Activated CD8-positive, alpha-beta memory T cell treated with anti-CD3 and anti-CD28 coated beads for 1 hour (primary cell): ENCODE measurements around the gene PITX3.
"Not testable (repeated sequence)": the region's sequence is repeated elsewhere in the genome, so short reads cannot be mapped to it uniquely, and the experiment has no call there.

Experiments used
- DNase-seq, 2 donors: peaks; one replicate each; pipeline ENCODE4 v3.0.0-alpha.2; 2020; ENCODE audit warnings: low read depth in 1 of 2; ENCODE audit errors: extremely low read depth in 1 of 2

The PITX3 gene

DNA sequence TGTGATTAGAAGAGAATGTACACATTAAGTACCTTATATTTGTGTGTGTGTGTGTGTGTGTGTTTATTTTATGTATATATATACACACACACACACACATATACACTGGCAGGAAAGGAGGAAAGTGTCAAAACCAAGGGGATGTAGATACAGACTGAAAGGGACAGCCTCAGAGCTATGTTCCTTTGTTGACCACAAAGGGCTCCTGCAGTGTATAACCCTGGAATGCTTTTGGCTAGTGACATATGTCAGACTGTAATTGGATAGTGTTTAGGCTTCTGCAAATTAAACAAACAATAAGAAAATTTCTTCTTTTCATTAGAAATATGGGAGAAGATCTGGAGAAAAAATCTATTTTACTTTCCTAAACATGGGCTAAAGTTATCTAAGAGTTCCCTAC, 19.9 kb upstream of the PITX3 start:
- no peak for DNase-seq

DNA sequence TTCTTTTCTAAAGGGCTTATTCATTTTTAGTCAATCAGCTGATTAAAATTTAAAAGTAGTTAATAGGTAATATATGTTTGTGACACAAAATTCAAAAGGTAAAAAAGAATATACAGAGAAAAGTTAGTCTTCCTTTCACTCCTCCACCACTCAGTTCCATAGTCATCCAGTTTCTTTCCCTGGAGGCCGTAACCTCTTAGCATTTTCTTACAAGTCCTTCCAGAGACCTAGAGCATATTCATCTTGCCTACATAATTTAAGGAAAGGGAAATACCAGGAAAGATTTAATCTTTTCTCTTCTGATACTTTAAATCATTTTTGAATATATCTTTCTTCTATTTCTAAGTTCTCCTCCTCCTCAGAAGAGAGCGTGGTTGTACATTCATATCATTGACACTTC, 14.1 kb upstream of the PITX3 start:
- DNase-seq: no peak

DNA sequence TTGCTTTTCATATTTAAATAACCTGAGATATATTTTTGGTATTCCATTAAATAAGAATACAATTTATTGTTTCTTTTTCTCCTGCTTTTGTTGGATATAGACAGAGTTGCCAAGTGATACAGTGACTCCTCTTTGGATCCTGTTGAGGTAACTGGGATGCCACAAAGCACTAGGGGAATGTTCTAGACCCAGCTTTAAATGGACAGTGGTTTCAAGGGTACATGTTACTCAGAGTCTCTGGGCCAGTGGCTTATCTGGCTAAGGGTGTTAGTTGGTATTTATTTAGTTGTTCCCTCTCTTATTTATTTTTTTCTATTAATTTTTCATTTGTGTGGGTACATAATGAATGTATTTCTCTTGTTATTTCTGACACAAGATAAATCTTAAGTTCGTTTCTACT, 13.1 kb upstream of the PITX3 start:
- DNase-seq: no peak

DNA sequence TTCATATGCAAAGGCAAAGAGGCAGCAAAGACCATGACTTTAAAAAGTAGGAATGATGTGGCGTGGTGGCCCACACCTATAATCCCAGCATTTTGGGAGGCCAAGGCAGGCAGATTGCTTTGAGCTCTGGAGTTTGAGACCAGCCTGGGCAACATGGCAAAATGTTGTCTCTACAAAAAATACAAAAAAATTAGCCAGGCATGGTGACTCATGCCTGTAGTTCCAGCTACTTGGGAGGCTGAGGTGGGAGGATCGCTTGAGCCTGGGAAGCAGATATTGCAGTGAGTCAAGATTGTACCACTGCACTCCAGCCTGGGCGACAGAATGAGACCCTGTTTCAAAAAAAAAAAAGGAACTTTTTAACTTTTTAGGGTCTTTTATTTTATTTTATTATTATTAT, 11.2 kb upstream of the PITX3 start:
- not testable (repeated sequence) for DNase-seq

DNA sequence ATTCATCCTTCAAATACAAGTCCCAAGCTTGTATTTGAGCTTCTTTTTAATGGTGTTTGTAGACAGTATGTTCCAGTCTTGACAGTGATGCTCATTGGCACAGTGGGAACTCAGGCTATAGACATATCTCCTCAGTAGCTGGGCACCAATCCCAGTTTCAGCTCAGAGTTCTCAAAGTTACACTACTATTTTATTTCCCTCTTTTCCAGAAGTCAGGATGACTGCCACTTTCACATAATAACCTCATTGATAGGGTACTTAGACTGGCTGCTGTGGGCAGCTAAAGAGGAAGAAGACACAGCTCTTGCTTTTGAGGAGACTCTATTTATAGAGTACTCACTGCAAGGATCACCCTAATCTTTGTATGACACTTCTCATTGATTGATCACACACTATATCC, 6.4 kb upstream of the PITX3 start:
- no peak for DNase-seq

DNA sequence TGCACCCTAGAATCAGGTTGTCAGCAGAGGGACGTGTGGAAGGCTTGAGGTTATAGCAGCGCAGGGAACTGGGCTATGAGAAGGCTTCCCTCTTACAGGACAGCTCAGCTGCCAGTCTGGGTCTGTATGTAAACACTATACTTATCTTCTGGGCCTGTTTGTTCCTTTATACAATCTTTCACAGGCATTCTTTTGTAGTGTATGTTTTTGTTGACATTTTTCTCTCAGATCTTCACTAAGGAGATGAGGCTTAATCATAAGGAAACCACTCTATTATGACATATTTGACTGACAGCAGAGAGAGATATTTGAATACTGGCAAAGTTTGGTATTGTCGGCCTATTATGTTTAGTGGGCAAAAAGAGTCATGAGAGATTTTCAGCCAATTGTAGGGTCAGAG, 4.9 kb upstream of the PITX3 start:
- DNase-seq: no peak

DNA sequence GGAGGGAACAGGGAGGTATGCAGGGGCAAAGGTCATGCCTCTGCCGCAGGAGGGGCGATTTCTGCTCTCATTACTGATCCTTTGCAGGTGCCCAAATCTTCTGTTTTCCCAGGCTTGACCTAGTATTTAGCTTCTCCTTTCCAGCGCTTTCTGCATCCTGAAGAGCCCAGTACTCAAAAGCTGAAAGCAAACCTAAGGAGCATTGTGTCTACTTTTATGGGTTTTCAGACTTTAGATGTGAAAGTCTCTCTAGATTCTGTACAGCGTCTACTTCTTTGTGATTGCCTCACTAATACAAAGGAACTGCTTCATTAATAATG, 4.6 kb upstream of the PITX3 start:
- DNase-seq: no peak

DNA sequence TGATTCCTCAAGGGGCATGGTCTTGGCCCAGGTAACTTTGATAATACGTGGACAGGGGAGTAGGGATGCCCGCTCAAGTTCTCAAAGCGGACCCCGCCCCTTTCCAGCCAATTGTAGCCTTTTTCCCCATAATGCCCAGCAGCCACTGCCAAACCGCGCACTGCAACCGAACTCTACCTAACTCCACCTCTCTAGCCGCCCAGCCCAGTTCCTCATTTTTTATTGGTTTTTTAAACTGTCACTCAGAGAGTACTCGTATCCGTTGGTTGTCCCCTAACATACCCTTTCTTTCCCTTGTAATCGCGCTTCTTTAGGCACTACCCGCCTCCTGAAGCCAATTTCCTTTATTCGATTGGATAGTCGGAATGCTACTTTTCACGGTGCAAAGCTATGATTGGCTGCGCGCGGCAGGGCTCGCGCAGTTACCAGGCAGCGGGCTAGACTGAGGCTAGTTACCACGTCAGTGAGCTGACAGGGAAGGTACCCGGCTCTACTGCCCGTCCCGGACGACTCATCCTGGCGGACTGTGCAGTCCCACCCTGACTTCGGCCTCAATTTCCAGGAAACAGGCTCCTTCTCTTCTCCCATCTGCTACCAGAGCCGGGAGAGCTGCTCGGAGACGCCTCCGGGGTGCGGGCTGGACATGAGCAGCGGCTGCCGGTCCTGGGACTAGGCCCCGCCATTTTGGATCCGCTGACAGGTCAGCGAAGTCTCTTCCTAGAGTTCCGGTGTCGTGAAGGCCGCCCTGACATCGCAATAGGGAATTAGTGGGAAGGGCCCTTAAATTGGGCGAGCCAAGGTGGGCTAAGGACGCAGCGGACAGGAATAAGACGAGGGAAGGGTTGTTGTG, 4.0 kb upstream of the PITX3 start, which contains the start of gene GBF1:
TSS of gene GBF1 (plus strand) at position 451 of the 850 bp plus-strand sequence. CDS start 13,407 bp downstream, outside the sequence.
- DNase-seq: peak; percentile 65 to 73

DNA sequence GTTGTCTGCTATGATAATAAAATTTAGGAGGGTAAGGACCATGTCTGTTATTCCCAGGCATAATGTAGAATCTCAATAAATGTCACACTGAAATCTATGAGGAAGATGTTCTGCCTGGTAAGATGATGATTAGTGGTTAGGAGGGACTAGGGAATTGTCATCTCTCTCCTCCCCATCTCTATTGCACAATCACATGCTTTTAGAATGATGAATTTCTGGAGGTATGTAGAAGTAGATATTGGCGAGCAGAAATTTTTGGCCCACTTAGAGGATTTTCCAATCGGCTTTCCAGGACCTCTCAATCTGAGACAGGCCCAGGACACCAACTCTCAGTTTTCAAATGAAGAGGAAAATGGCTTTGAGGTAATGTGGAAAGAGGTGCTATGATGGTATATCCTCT, 2.0 kb upstream of the PITX3 start:
- DNase-seq: no peak

DNA sequence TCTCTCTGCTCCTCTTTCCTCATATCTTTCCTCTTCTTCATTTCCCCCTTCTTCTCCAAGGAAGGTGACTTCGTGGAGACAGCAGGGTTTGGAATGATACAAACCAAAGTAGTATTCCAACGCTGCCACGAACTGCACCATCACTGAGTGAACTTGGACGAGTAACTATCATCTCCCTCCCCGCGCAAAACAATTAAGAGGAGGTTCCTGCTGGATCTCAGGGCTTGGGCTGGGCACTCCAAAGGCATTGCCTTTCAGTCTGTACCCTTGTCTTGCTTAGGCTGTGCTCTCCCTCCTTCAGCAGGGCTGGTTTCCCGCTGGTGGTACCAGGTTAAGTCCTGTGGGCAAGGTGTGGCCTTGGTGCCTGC, 790 bp upstream of the PITX3 start:
- no peak for DNase-seq

DNA sequence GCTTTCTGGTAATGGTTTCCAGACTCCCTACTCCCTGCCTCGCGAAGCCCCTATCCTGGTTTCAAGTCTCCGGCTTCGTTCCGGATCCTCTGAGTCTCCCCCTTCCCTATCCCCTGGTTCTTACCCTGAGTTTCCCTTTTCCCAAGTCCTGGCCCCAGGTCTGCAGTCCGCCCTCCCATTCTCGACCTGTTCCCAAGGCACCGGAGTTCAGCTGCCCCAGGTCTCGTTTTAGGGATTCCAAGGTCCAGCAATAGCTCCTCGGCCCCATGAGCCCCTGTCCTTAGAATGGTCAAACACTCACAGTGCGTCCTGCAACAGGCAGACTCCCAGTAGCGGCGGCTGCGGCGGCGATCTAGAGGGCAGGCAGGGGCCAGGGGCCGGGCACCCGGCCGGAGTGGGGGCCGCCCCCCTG, 274 bp downstream of the PITX3 start:
- no peak for DNase-seq

DNA sequence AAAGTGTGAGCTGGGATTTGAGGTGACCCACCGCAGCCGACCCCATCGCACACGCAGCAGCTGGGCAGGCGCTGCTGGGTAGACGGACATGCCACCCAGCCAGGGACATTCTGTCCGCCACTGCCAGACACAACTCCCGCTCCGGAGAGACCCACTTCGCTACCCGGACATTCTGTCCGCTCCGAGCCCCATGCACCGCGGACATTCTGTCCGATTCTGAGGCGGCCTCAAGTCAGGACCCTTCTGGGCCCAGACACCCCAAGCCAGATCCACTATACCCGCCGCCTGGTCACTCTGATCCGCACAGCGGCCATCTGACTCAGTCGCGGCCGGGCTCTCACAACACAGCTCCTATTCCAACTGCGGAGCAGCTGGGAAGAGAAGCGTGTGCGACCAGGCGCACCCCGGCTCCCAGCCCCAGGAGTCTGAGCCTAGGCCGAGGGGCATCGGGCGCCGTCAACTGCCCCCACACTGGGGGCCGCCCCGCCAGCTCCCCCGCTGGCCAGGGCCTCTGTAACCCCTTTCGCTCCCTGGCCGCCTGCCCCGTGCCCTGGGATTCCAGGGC, 763 bp downstream of the PITX3 start:
- no peak for DNase-seq

DNA sequence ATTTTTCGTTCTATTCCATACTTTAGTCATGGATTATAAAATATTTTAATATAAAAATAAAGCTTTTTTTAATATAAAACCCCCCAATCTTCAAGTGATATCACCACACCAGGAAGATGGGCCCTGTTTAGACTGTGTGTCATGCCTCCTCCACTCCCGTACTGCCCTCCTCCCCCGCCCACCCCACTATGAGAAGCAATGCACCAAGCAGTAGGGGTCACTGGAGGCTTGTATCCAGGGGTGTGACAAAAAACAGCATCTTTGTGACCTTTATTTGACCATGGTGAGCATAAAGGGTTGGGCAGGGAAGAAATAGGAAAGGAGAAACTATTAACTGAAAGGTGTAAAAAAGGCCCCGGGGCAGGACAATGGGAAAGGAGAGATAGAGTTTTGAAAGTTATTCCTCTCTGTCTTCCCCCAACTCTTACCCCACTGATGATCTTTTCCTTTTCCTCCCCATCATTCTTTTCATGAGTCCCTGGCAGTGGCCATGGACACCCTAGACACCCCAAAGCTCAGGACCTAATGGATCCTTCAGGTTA, 3.5 kb downstream of the PITX3 start:
- no peak for DNase-seq

DNA sequence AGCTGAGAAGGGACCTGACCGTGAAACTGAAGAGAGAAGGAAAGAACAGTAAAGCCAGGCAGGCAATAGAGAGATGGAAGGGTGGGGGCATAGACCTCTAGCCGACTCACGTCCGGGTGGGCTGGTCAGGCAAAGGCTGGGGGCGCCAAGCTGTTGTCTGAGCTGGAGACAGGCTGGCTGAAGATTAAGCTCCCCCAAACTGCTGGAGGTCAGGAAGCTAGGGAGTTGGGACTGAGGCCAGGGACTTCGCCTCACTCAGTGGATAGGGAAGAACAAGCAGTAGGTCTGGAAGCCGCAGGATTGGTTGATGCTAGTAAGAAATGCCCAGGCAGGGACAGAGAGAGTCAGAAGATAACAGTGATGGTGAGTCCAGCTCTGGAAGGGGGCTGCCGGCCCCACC, 5.3 kb downstream of the PITX3 start:
- DNase-seq: no peak

DNA sequence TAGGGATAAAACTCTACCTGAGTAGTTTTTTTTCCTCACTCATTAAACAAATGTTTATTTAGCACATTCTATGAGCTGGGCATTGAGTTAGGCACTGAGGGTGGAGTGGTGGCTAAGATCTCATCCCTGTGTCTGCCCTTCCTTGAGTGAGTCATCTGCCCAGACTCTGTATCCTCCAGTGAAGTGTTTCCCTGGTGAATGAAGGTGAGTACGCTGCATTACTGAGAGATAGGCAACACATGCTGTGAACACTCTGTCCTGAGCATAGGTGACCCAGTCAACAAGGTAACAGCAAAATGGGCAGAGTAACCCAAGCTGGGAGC, 5.8 kb downstream of the PITX3 start:
- no peak for DNase-seq

DNA sequence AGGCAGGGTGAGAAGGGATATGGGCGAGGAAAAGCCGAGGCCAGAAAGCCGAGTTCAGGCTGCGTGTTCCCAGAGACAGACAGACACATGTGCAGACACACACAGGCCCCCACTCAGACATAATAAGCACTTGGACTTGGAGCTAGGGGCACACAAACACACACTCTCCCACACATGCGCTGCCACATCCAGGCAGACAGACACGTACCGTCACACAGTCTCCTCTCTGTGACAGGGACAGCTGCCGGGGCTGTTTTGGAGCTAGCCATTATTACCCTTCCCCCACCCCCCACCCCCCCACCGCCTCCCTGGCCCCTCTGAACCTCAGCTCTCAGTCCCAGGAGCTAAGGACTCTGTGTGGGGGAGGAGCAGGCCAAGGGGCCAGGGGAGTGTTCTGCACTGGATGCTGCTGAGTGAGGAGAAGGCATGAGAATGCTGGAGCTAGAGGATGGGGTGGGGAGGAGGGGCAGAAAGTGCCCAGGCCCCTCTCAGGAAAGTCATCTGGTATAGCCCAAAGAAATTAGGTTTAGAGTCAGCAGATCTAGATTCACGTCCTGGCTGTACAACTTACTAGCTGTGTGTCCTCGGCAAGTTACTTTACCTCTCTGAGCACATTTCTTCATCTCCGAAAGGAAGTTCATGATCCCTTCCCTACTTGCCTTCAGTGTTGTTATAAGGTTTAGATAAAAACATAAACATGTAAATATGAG, 6.3 kb downstream of the PITX3 start:
- DNase-seq: no peak

DNA sequence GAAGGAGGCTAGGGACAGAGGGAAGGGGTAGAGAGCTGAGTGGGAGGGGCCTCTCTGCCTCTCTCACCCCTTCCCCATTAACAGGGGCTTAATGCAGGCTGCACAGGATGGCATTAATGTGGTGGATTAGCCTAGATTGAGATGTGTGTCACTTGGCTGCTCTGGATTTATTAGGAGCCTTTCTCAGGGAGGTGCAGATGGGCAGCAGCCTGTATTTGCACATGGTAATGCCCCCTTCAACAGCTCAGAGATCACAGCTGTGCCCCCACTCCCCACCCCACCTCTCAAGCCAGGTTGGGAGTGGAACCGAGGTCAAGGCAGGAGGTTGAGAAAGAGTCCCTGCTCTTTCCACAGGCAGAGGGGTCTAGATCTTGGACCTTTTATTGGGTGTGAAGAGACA, 7.3 kb downstream of the PITX3 start:
- DNase-seq: no peak

DNA sequence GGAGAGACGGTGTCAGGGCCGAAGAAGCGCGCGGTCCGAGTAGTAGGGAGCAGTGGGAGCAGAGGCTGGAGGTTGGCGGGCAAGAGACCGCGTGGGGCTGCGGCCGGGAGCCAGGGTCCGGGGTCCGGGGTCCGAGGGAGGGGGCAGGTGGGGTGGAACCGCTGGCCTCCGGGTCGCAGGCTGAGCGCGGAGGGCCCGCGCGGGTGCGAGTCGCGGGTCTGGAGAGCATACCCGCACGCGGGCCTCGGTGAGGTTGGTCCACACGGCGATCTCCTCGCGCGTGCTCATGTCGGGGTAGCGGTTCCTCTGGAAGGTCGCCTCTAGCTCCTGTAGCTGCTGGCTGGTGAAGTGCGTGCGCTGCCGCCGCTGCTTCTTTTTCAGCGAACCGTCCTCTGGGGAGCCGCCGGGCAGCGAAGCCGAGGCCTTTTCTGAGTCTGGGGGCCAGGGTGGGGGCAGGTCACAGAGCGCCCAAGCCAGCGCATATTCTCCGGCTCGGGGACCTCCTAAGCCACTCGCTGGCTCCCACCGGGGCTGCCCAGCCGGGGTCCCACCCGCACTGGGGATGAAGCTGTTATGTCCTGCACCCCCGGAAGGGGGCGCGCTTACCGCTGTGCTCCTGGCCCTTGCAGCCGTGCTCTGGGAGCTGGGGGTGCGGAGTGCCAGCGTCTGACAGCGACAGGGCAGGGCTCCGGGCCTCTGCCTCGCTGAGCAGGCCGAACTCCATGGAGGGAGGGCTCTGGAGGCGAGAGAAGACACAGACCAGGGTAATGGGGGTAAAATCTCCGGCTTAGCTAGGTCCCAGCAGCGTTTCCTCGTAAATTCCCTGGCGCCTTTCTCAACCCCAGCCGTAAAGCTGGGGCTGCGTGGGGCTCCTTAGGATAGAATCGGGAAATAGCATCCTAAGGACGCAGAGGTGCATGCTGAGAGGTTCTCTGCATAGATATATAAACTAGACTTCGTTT, 9.7 kb downstream of the PITX3 start:
- DNase-seq: peak in 1 of 2 donors; percentile 53

DNA sequence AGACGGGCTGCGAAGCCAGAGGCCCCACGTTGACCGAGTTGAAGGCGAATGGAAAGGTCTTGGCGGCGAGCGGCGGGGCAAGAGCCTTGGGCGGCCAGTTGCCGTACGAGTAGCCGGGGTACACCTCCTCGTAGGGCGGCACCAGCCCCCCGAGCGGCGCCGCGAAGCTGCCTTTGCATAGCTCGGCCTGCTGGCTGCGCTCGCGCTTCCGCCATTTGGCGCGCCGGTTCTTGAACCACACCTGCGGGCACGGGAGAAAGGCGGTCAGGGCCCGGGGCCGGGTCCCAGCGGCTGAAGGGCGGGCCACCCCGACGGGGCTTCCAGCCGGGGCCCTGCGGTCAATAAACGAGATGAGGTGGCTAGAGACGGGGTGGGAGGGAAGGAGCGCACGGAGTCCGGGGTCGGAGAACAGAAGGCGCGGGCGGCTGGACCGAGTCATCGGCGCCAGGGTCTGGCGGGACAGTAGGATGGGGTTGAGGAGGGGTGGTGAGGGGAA, 10.4 kb downstream of the PITX3 start:
- DNase-seq: peak in 1 of 2 donors; percentile 36

DNA sequence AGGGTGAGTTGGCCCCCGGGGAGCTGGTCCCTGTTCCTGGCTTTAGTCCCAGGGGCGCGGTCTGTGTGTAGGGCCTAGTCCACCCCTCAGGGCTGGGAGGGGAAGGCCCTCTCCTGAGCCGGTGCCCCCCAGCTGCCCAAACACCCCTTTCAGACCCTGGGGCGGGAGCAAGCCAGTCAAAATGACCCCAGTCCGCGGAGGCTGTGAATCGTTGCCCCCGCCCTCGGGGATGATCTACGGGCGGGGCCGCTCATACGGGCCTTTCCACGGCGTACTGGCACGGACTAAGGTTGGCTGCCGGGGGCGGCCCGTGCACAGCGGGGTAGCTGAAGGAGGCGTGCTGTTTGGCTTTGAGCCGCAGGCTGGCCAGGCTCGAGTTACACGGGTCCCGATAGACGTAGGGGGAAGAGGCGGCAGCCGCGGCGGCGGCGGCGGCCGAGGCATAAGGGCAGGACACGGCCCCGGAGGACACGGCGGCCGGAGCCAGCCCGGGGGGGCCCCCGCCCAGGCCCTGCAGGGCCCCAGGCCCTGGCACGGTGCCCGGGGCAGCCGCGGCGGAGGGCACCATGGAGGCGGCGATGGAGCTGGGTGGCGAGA, 10.9 kb downstream of the PITX3 start:
- no peak for DNase-seq
